Gastrocnemius medialis (tissue), 4 donors: Measurements from ENCODE around the gene CA9. TPM values are rescaled to one million over a fixed set of nuclear protein-coding genes. Genes with fewer than 3 reads are reported as not detected.

Experiments
- ATAC-seq, 2 donors: fragments of 150-250 bp; one replicate each; pipeline ENCODE4 v1.9.1; 2016
- DNase-seq, 2 donors: peaks; one replicate each; pipeline ENCODE4 v3.0.0-alpha.2; 2019
- H3K27ac ChIP-seq, 4 donors: fragments of 200-600 bp; sonication (generic); 1 replicate in 1 of 4; 2 replicates in 3 of 4; pipeline ENCODE4 v1.5.1; 2016 to 2018; ENCODE audit warnings: mild to moderate bottlenecking in 2 of 4, moderate library complexity in 1 of 4
- H3K27me3 ChIP-seq, 3 donors: fragments of 200-600 bp; sonication (generic) in 2 of 3; 1 replicate in 1 of 3; 2 replicates in 2 of 3; pipeline versions ENCODE4 v1.5.1 to v1.6.0; 2016 to 2019; ENCODE audit warnings: mild to moderate bottlenecking in 1 of 3, moderate library complexity in 1 of 3
- H3K36me3 ChIP-seq, 2 donors: fragments of 200-600 bp; sonication (generic) in 1 of 2; one replicate each; pipeline ENCODE4 v1.5.1; 2017 to 2018
- H3K4me1 ChIP-seq, 2 donors: fragments of 200-600 bp; sonication (generic) in 1 of 2; one replicate each; pipeline ENCODE4 v1.5.1; 2016 to 2017; ENCODE audit warnings: mild to moderate bottlenecking in 2 of 2
- H3K4me3 ChIP-seq, 4 donors: fragments of 200-600 bp; sonication (generic) in 3 of 4; 1 replicate in 1 of 4; 2 replicates in 3 of 4; pipeline ENCODE4 v1.5.1; 2016 to 2019; ENCODE audit warnings: mild to moderate bottlenecking in 2 of 4
- H3K9me3 ChIP-seq, 3 donors: fragments of 200-600 bp; sonication (generic) in 2 of 3; 1 replicate in 1 of 3; 2 replicates in 2 of 3; pipeline ENCODE4 v1.5.1; 2016 to 2019
- CTCF ChIP-seq, 5 experiments: fragments of 450-650 bp in 3 of 5; fragments of 200-600 bp in 2 of 5; sonication (generic) in 2 of 5; IDR thresholded peaks in 4 of 5; conservative IDR thresholded peaks in 1 of 5; 1 replicate in 4 of 5; 2 replicates in 1 of 5; pipeline ENCODE4 v1.5.1; 2016 to 2019; ENCODE audit warnings: antibody characterized with exemption in 5 of 5, mild to moderate bottlenecking in 3 of 5, moderate library complexity in 3 of 5
- POLR2A ChIP-seq, 2 donors: fragments of 450-650 bp; IDR thresholded peaks; one replicate each; pipeline ENCODE4 v1.6.1; 2017; ENCODE audit warnings: antibody characterized with exemption in 2 of 2, mild to moderate bottlenecking in 2 of 2, moderate library complexity in 2 of 2
- in situ Hi-C, 4 donors: fragments of 200-750 bp; cut with MboI; loops; one replicate each; pipeline versions ENCODE4 v1.15.0 to v1.8.0; 2017; ENCODE audit warnings: low sequenced_read_pairs in 4 of 4
- intact Hi-C: fragments of 100-400 bp; cut with DNase I; formaldehyde crosslinking; loops from one replicate; pipeline ENCODE4 v1.15.1; 2023; ENCODE audit warnings: low total_unique reads
- total RNA-seq, 4 donors: library from RNA; depleted of rRNA; stranded (reverse); fragments of >200 nt; gene quantifications; one replicate each; pipeline versions ENCODE4 v1.1.0 to v1.2.3, GENCODE V29; 2016

Gene CA9
- total RNA-seq, 4 donors from 2014 or later, result not detected

DNA sequence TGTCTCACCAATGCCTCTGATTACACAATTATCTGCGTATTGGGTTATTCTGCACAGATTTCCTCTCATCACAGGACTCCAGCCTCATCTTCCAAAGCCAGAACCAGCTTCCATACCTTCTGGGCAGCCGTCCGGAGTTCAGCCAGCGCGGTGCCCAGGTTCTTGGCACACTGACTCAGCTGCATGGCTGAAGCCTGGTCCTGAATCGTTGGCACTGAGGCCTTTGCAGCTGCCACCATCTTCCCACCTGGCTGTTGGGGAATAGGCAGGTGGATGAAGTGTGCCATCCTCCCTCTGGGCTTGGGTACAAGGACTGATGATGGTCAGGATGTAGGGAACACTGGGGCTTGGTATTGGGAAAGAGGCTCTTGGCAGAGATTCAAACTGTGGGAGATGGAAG lies 40.4 kb downstream of the CA9 start:
- intact Hi-C loops (no loop called here), in situ Hi-C loops (no loop called here)
- ATAC-seq, result no peak
- H3K9me3 ChIP-seq, result no peaks in the 10 kb centered on the region
- H3K27ac ChIP-seq, result no peak overlapping the region
- H3K27me3 ChIP-seq, result no peaks in the 10 kb centered on the region
- TF ChIP-seq CTCF (IDR thresholded peaks at IDR 0.05 in 4 of 5, conservative IDR thresholded peaks at IDR 0.05 in 1 of 5) (no peak), POLR2A (IDR thresholded peaks at IDR 0.05) (no peak)
- no peak overlapping the region for H3K4me3 ChIP-seq
- peaks cover 4 to 95% of the 10 kb centered on the region in 2 donors for H3K36me3 ChIP-seq
- no peak for DNase-seq
- H3K4me1 ChIP-seq, result no peaks in the 10 kb centered on the region

DNA sequence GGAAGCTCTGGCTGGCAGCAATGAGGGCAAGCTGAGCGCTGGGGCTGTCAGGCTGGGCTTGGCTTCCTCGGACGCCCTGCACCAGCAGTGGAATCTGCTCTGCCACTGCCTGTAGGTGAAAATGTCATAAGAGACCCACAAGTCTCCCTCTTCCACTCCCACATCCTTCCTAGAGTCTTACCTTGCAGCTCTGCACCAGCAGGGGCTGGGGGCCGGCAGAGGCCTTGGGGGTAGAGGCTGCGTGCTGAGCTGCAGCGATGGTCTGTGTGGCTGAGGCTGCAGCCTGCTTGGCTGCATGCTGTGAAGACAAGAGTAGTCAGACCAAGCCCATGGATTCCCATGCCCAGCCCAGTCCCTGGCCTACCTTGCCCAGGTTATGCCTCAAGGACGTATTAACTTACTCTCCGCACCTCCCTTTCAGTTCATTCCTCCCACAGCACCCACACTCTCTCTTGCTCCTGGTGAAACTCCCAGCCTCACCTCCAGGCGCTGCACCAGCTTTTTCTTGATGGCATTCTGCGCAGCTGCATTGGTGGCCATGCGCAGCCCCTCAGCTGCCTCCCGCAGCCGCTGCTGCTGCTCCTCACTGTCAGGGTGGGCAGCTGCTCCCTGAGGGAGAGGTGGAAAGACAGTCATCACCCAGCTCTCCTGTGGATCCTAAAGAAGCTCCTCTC lies 41.0 kb downstream of the CA9 start:
- intact Hi-C loops, result no loop called here

GRCh38 chr9:35716230-35716629 lies 42.5 kb downstream of the CA9 start:
- in situ Hi-C loops (no loop called here), intact Hi-C loops (no loop called here)
- peak; percentile 53 to 75 for ATAC-seq
- Histone ChIP-seq H3K27ac (no peak overlapping the region), H3K4me3 (no peak overlapping the region), H3K27me3 (no peaks in the 10 kb centered on the region), H3K36me3 (peaks cover 8 to 100% of the 10 kb centered on the region in 2 donors), H3K4me1 (no peaks in the 10 kb centered on the region), H3K9me3 (no peaks in the 10 kb centered on the region)
- no peak for DNase-seq
- no peak for TF ChIP-seq CTCF (IDR thresholded peaks at IDR 0.05 in 4 of 5, conservative IDR thresholded peaks at IDR 0.05 in 1 of 5)
- TF ChIP-seq POLR2A (IDR thresholded peaks at IDR 0.05), result no peak

More for the DNA sequence above, 41.0 kb downstream of the CA9 start:
- TF ChIP-seq POLR2A (IDR thresholded peaks at IDR 0.05) (no peak), CTCF (IDR thresholded peaks at IDR 0.05 in 4 of 5, conservative IDR thresholded peaks at IDR 0.05 in 1 of 5) (no peak)
- no peak for DNase-seq
- in situ Hi-C loops, result no loop called here
- Histone ChIP-seq H3K36me3 (peaks cover 4 to 96% of the 10 kb centered on the region in 2 donors), H3K27me3 (no peaks in the 10 kb centered on the region), H3K9me3 (no peaks in the 10 kb centered on the region), H3K27ac (peak overlapping the region in 1 of 4 donors; percentile 18), H3K4me3 (no peak overlapping the region), H3K4me1 (no peaks in the 10 kb centered on the region)
- ATAC-seq, result no peak

GRCh38 chr9:35717132-35717870 lies 43.6 kb downstream of the CA9 start:
- Histone ChIP-seq H3K9me3 (no peaks in the 10 kb centered on the region), H3K4me1 (no peaks in the 10 kb centered on the region), H3K4me3 (no peak overlapping the region), H3K36me3 (peaks cover 11 to 100% of the 10 kb centered on the region in 2 donors), H3K27ac (no peak overlapping the region), H3K27me3 (no peaks in the 10 kb centered on the region)
- ATAC-seq, result no peak
- TF ChIP-seq POLR2A (IDR thresholded peaks at IDR 0.05) (no peak), CTCF (IDR thresholded peaks at IDR 0.05 in 4 of 5, conservative IDR thresholded peaks at IDR 0.05 in 1 of 5) (no peak)
- intact Hi-C loops, result no loop called here
- no peak for DNase-seq
- in situ Hi-C loops, result no loop called here
